ENCODE measurements around the gene NLGN1.

DNA sequence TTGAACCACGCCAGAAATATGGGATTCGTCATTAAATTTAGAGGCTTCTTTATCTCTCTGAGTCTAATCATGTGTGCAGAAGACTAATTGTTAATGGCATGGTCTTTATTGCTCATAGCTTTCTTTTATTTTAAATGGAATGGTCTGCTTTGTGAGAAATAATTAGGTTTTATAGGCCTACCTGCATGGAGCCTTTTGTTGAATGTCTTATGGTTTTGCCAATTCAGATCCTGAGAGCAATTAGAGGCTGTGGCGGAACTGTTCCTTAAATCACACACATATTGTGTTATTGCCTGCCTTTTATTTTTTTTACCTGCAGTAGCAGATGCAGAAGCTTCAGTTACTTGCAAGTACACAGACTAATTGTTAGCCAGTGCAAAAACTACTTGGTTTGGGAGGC lies 306.2 kb downstream of the NLGN1 start:
- TF ChIP-seq, protein P1, sequence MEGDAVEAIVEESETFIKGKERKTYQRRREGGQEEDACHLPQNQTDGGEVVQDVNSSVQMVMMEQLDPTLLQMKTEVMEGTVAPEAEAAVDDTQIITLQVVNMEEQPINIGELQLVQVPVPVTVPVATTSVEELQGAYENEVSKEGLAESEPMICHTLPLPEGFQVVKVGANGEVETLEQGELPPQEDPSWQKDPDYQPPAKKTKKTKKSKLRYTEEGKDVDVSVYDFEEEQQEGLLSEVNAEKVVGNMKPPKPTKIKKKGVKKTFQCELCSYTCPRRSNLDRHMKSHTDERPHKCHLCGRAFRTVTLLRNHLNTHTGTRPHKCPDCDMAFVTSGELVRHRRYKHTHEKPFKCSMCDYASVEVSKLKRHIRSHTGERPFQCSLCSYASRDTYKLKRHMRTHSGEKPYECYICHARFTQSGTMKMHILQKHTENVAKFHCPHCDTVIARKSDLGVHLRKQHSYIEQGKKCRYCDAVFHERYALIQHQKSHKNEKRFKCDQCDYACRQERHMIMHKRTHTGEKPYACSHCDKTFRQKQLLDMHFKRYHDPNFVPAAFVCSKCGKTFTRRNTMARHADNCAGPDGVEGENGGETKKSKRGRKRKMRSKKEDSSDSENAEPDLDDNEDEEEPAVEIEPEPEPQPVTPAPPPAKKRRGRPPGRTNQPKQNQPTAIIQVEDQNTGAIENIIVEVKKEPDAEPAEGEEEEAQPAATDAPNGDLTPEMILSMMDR (IDR thresholded peaks at IDR 0.05): no peak
- TF ChIP-seq POLR2A (IDR thresholded peaks at IDR 0.05): no peak
